HG03520 (cell line): ENCODE data around the gene OR6C75.
"Not testable (repeated sequence)": the region's sequence is repeated elsewhere in the genome, so short reads cannot be mapped to it uniquely, and the experiment has no call there.

ENCODE experiments used
- ATAC-seq: cut with Tn5 transposase; IDR thresholded peaks from one replicate; pipeline ENCODE4 v1.9.1; 2021; ENCODE audit warnings: mild to moderate bottlenecking, moderate library complexity; ENCODE audit not compliant: unreplicated experiment

OR6C75 gene

DNA sequence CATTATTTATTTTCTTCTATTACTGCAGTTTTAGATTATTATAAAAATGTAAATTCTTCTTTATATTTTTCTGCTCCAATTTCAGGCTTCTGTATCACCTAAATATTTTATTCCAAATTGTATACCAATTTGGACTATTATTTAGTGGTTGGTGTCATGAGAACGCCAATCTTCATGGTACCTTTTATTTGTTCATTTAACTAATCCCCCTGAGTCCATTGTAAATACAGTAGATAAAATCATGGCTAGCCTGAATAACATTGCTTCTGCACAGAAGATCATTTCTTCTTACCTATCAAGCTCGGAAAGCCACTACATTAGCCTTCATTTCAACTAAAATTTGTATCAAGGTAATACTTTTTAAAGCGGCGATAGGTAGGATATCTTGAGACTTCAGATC, at the start of gene OR6C75:
Gene OR6C75 (plus strand): TSS at position 301 of the 400 bp plus-strand sequence. CDS start 2,136 bp downstream, outside the sequence.
- no peak for ATAC-seq

DNA sequence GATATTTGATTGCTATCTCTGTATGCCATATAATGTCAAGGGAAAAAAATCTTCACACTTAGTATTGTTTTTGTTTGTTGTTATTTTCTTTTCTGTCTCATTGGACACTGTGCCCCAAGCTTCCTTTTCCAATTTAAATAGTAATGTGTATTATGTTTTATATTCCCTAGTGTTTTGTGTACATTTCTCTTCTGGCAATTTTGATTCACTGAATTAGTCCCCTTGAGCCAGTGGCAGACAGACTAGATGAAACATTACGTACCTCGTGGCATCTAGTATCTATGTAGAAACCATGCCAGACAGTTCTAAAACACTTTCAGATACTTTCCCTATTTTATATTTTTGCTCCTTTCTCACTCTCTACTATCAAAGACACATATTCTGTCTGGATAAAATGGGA, 48.7 kb upstream of the OR6C75 start, which contains the start of gene OR6C1:
Gene OR6C1 (plus strand): TSS at position 301 of the 400 bp plus-strand sequence. CDS start 6,257 bp downstream, outside the sequence.
- no peak for ATAC-seq

DNA sequence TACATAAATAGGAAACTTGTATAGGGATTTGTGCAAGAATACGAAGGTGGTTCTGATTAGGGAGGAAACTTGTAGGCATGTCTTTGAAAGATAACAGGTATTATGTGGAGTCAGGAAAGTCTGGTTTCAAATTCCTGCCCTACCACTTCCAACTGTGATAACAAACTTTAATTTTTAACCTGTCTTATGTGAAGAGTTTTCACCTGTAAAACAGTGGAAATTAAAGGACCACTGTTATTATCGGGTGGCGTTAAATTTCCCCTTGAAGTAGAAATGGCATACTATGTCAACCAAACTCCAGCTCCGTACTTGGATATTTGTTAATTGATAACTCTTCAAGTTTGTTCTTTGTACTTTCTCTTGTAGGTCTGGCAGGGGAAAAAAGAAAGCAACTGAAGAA, 42.6 kb upstream of the OR6C75 start:
- no peak for ATAC-seq

DNA sequence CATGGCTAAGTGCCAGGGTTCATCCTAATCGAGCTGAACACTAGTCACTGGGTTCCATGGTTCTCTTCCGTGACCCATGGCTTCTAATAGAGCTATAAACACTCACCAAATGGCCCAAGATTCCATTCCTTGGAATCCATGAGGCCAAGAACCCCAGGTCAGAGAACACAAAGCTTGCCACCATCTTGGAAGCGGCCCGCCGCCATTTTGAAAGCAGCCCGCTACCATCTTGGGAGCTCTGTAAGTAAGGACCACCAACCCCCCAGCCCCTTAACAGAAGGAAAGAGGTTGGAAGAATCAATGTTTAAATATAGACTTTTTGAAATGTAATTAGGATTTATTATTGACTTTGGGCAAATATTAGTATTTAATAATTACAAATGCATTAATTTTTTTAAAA, 37.0 kb upstream of the OR6C75 start:
- not testable (repeated sequence) for ATAC-seq

DNA sequence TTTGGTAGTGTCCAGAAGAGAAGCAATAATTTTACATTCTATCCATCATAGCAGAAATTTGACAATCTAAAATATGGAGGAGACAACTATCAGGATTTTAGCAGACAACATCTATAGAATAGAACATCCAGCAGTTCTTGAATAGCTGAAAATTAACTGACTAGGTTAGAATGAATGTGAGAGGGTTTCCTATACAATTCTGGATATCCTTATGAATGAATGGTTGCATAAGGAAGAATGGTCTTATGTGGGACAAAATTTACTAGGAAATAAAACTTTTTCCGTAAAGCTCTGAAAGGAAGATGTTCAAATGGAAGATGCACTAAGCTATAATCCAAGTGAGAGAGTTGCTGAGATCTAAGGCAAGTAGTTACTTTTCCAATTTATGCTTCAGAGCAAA, 32.3 kb upstream of the OR6C75 start, which contains the start of gene OR6C3:
Gene OR6C3 (plus strand): TSS at position 301 of the 400 bp plus-strand sequence. CDS start 955 bp downstream, outside the sequence.
- ATAC-seq, result no peak

DNA sequence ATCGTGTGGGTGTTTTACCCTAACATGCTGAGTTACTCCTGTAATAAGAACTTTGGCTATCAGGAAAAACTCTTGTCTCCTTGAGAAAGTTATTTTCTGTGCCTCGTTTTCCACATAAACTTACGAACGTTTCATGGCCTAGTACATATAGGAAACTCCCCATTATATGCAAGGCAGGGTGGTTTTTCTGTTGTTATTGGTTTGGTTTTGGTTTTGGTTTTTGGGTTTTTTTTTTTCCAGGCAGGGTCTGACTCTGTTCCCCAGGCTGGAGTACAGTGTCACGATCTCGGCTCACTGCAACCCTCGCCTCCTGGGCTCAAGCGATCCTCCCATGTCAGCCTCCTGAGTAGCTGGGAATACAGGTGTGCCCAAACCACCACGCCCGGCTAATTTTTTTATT, 26.8 kb upstream of the OR6C75 start:
- ATAC-seq, result no peak

DNA sequence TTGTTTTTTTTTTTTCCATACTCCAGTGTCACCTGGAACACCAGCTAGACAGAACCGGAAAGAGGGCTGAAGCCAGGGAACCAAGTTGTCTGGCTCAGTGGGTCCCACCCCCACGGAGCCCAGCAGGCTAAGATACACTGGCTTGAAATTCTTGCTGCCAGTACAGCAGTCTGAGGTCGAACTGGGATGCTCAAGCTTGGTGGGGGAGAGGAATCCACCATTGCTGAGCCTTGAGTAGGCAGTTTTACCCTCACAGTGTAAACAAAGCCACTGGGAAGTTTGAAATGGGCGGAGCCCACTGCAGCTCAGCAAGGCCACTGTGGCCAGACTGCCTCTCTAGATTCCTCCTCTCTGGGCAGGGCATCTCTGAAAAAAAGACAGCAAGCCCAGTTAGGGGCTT, 7.4 kb upstream of the OR6C75 start:
- ATAC-seq, result not testable (repeated sequence)

DNA sequence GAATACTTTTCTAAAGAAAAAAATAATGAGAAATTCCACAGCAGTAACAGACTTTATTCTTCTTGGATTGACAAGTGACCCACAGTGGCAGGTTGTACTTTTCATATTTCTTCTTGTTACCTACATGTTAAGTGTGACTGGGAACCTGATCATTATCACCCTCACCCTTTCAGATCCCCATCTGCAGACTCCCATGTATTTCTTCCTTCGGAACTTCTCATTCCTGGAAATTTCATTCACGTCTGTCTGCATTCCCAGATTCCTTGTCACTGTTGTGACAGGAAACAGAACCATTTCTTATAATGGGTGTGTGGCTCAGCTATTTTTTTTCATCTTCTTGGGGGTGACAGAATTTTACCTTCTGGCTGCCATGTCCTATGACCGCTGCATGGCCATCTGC, 2.3 kb downstream of the OR6C75 start:
- no peak for ATAC-seq

DNA sequence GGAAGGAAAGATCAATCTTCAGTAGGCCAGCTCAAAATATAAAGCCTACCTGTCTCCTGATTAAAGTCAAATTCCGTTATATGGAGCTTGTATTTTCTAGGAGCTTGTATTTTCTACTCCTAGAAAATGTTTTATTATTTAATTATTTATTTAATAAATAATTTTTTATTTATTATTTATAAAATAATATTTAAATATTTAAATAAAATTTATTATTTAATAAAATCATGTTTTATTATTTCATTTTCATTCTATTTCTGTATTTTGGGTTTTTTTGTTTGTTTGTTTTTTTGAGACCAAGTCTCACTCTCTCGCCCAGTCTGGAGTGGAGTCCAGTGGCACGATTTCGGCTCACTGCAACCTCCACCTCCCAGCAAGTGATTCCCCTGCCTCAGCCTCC, 9.7 kb downstream of the OR6C75 start:
- no peak for ATAC-seq

DNA sequence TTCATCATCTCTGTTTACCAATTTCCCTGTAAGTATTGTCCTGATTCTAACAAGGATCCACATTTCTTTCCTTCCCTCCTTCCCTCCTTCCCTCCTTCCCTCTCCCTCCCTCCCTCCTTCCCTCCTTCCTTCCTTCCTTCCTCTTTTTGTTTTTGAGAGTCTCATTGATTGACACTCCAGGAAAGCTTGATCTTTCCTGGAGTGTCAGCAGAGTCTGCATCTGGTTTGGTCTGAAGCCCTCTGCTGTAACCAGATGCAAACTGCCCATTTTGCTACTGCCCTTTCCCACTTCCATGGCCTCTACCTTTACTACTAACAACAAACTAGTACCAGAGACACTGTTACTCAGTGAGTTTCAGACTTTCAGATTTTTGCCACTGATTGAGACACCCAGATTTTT, 23.1 kb downstream of the OR6C75 start:
- ATAC-seq, result no peak

DNA sequence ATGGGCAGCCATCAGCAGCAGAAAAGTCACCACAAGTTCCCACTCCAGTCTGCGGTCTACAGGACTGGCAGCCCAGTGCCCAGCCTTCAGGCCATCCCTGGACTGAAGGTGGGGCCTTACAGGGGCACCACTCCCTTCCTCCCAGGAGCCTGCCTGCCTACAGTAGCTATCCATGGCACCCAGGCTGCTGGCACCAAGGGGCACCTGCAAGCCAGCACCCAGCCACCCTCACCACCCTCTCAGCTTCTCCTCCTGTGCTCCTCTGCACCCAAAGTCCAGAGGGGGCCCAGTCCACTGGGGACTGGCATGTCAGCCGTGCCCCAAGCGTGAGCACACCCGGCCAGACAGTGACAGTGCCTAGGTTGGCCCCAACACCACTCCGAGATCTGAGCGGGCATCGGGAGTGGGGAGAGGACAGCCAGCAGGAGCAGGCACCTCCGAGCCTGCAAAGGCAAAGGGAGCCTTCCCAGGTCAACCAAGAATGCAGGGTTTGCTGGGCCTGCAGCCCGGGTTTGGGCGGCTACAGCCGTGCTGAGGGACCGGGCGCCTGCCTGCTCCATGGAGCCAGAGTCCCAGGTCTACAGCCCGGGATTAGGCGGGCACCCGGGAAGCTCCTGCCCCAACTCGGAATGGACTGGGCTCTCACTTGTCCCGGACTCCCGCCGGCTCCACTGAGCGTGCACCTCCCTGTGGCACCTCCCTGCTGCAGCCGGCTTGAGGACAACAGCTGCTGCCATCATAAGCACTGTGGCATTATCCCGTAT, 29.4 kb downstream of the OR6C75 start:
- no peak for ATAC-seq

DNA sequence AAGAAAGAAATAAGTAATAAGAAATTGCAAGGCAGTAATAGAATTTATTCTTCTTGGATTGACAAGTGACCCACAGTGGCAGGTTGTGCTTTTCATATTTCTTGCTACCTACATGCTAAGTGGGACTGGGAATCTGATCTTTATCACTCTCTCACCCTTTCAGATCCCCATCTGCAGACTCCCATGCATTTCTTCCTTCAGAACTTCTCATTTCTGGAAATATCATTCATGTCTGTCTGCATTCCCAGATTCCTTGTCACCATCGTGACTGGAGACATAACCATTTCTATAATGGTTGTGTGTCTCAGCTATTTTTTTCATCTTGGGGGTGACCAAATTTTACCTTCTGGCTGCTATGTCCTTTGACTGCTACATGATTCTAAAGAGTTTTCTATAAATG, 33.6 kb downstream of the OR6C75 start:
- ATAC-seq, result no peak

DNA sequence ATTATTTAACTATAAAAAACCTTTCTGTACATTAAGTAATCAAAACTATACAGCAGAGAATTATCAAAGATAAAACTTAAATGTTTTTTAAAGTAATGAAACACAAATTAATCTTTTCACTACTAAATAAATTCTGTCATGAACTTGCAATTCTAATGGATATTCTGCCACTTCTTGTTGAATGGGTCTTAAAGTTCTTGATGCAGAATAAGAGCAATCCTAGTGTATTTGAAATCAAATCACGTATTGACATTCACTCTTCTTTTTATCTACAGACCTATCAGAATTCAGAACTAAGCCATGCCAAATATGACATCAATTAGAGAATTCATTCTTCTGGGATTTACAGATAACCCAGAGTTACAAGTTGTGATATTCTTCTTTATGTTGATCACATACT, 37.5 kb downstream of the OR6C75 start, which contains the start of gene OR6C65:
Gene OR6C65 (plus strand): TSS at position 301 of the 400 bp plus-strand sequence. CDS start 0 bp downstream, at position 301.
- no peak for ATAC-seq

DNA sequence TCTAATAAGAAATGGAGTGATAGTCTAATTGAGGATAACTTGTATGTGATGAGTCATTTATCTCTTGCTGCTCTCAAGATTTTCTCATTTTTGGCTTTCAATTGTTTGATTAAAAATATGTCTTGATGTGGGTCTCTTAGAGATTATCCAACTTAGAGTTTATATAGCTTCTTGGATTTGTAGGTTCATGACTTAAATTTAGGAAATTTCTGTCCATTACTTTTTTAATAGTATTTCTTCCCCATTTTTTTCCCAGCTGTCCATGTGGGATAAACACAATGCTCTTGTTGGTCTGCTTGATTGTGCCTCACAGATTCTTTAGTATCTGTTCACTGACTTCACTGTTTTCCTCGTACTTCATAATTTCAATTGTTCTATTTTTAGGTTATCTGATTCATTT, 45.1 kb downstream of the OR6C75 start:
- ATAC-seq, result no peak

DNA sequence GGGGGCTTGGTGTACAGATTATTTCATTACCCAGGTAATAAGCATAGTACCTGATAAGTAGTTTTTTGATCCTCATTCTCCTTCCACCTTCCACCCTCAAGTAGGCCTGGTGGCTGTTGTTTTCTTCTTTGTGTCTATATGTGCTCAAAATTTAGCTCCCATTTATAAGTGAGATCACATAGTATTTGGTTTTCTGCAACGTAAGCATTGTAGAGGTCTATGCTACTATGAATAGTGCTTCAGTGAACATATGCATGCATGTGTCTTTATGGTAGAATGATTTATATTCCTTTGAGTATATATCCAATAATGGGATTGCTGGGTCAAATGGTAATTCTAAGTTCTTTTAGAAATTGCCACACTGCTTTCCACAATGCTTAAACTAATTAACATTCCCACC, 46.4 kb downstream of the OR6C75 start:
- ATAC-seq, result not testable (repeated sequence)

DNA sequence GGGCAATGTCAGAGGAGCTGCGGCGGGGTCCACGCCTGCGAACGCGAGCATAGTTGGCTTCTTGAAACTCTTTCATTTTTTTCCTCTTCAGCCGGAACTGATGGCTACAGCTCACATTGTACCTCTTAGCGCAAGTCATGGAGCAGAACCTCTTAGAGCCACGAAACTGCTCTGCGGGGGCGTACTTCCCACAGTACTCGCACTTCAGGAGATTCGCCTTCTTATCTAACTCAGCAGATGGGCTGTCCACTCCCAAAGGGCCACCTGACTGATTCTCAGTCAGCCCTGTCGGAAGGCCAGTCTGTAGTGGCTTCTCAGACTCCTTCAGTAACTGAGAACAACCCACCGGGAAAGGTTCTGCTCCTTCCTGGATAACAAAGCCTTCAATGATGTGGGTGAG, 49.4 kb downstream of the OR6C75 start:
- not testable (repeated sequence) for ATAC-seq

DNA sequence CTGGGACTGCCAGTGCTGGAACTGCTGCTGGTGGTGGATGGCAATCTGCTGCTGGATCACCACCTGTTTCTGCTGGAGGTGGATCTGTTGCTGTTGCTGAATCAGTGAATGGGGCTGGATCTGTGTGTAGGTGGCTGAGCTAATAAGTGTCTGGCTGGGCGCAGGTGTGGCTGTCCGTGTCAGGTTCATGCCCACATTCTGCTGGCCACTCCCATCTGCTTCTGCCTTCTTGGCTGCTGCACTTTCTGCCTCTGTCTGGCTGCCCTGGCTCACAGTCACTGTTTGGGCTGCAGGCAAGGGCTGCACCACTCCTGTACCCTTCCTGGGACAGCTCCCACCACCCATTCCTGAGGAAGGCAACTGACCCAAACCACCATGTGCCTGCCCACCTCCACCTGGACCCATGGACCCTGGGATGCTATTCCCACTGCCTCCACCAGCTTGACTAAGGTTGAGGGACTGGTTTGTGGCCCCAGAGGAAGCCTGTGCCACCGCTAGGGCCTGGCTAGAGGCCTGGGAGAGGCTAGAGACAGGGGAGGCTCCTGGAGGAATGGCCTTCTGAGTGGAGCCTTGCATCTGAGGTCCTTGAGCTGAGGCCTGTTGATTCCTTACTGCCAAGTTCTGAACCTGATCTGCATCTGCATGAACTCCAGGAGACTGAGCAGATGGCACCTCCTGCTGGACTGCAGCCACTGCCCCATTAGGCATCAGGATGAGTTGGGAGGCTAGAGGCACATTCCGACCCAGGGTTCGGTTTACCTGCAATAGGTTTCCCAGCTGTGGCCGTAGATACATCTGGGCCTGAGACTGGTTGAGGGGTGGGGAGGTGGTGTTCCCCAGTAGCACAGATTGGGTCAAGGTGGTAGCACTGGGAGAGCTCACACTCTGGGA, 51.0 kb downstream of the OR6C75 start:
- not testable (repeated sequence) for ATAC-seq

DNA sequence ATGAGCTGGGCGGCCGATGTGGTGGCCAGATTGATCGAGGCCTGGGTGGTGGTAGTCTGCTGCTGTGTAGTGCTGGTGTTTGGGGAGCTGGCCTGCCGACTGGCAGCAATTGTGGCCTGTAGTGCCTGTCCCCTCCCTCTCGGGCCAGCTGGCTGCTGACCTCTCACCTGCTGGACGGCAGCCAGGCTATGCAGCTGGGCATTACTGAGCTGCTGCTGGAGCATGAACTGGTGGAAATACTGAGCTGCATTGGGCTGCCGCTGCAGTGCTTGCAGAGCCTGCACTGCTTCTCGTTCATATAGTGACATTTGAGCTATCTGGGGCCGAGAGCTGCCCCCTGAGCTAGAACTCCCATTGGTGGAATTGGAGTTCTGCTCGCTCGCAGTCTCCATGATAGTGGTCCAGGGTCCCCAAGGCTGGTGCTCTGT, 51.6 kb downstream of the OR6C75 start:
- not testable (repeated sequence) for ATAC-seq

DNA sequence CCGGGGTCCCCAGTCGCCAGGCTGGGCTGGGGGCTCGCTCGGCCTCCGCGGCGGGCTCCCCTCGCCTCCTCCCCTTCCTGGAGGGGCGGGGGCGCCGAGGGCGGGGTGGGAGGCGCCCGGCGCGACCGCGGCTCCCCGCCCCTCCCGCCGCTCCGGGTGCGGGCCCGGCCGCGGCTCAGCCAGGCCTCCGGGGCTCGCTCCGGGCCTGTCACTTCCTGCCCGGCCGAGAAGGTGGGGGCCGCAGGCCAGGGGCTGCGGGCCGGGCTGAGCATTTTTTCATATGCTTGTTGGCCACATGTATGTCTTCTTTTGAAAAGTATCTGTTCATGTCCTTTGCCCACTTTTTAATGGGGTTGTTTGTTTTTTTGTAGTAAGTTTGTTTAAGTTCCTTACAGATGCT, 52.1 kb downstream of the OR6C75 start:
- not testable (repeated sequence) for ATAC-seq

DNA sequence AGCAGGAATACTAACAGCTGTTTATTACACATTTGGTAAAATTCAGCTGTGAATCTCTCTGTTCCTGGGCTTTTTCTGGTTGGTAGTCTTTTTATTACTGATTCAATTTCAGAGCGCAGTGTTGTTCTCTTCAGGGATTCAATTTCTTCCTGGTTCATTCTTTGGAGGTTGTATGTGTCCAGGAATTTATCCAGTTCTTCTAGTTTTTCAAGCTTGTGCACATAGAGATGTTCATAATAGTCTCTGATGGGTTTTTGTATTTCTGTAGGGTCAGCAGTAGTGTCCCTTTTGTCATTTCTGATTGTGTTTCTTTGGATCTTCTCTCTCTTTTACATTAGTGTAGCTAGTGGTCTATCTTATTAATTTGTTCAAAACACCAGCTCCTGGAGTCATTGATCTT, 54.2 kb downstream of the OR6C75 start:
- ATAC-seq, result no peak
